Testis (tissue), 3 donors: ENCODE results near the gene RASGEF1C. TPM values are rescaled to one million over a fixed set of nuclear protein-coding genes. Genes with fewer than 3 reads are reported as not detected.

ENCODE experiments used
- DNase-seq: peaks from one replicate; pipeline ENCODE4 v3.0.0-alpha.2; 2019
- H3K27ac ChIP-seq, 2 donors: fragments of 200-600 bp; sonication (generic); one replicate each; pipeline ENCODE4 v1.5.1; 2019
- H3K27me3 ChIP-seq: fragments of 200-600 bp; sonication (generic); one replicate; pipeline ENCODE4 v1.5.1; 2019
- H3K36me3 ChIP-seq: fragments of 200-600 bp; sonication (generic); one replicate; pipeline ENCODE4 v1.5.1; 2017; ENCODE audit warnings: low read depth; ENCODE audit errors: missing control alignments
- H3K4me1 ChIP-seq: fragments of 200-600 bp; sonication (generic); one replicate; pipeline ENCODE4 v1.5.1; 2019
- H3K4me3 ChIP-seq, 2 donors: fragments of 200-600 bp; sonication (generic); one replicate each; pipeline ENCODE4 v1.5.1; 2017 to 2019
- H3K9me3 ChIP-seq: fragments of 200-600 bp; sonication (generic); one replicate; pipeline ENCODE4 v1.5.1; 2017
- POLR2A ChIP-seq: fragments of 450-650 bp; IDR thresholded peaks from one replicate; pipeline ENCODE4 v1.6.1; 2017; ENCODE audit warnings: antibody characterized with exemption, mild to moderate bottlenecking, moderate library complexity
- WGBS, 2 donors: methylation state at CpG; one replicate each; pipeline ENCODE4 v1.1.5; 2018; 5-methylcytosine and 5-hydroxymethylcytosine counted together
- intact Hi-C: fragments of 100-400 bp; cut with DNase I; formaldehyde crosslinking; loops from one replicate; pipeline ENCODE4 v1.15.1; 2023; ENCODE audit warnings: low total_unique reads
- polyA plus RNA-seq: library from polyadenylated mRNA; stranded (reverse); fragments of 350-450 nt; fragmentation: Illumina TruSeq; extraction: RNeasy Lipid Tissue Mini Kit (QIAGEN cat#74804); gene quantifications from one replicate; pipeline ENCODE4 v1.2.3, GENCODE V29; 2014; ENCODE audit warnings: low read depth, low replicate concordance; ENCODE audit not compliant: insufficient read depth
- total RNA-seq, 2 donors: library from RNA; depleted of rRNA; stranded (reverse); fragments of >200 nt; gene quantifications; one replicate each; pipeline ENCODE4 v1.2.3, GENCODE V29; 2016
- TF ChIP-seq, protein P1 (sequence below), 3 experiments: fragments of 450-650 bp in 2 of 3; fragments of 200-600 bp in 1 of 3; sonication (generic) in 1 of 3; IDR thresholded peaks; one replicate each; pipeline ENCODE4 v1.5.1; 2016 to 2019; ENCODE audit warnings: antibody characterized with exemption in 3 of 3, mild to moderate bottlenecking in 2 of 3, moderate library complexity in 1 of 3

Gene RASGEF1C
- total and polyA plus RNA-seq, 3 donors from 2014 or later: 8.0 to 19.0 (median 8.5) TPM

GRCh38 chr5:180099733-180100611, 109.0 kb downstream of the RASGEF1C start:
- H3K36me3 ChIP-seq: no peaks in the 10 kb centered on the region
- 87% methylated on average over 11 to 16 of the region's 18 CpGs for WGBS, 2 donors
- TF ChIP-seq, protein P1, sequence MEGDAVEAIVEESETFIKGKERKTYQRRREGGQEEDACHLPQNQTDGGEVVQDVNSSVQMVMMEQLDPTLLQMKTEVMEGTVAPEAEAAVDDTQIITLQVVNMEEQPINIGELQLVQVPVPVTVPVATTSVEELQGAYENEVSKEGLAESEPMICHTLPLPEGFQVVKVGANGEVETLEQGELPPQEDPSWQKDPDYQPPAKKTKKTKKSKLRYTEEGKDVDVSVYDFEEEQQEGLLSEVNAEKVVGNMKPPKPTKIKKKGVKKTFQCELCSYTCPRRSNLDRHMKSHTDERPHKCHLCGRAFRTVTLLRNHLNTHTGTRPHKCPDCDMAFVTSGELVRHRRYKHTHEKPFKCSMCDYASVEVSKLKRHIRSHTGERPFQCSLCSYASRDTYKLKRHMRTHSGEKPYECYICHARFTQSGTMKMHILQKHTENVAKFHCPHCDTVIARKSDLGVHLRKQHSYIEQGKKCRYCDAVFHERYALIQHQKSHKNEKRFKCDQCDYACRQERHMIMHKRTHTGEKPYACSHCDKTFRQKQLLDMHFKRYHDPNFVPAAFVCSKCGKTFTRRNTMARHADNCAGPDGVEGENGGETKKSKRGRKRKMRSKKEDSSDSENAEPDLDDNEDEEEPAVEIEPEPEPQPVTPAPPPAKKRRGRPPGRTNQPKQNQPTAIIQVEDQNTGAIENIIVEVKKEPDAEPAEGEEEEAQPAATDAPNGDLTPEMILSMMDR (IDR thresholded peaks at IDR 0.05): no peak
- no peak for TF ChIP-seq POLR2A
- H3K27me3 ChIP-seq: no peaks in the 10 kb centered on the region
- no peaks in the 10 kb centered on the region for H3K4me1 ChIP-seq
- intact Hi-C loops: no loop called here
- no peak overlapping the region for H3K4me3 ChIP-seq
- H3K9me3 ChIP-seq: no peaks in the 10 kb centered on the region
- DNase-seq: no peak
- H3K27ac ChIP-seq: no peak overlapping the region

DNA sequence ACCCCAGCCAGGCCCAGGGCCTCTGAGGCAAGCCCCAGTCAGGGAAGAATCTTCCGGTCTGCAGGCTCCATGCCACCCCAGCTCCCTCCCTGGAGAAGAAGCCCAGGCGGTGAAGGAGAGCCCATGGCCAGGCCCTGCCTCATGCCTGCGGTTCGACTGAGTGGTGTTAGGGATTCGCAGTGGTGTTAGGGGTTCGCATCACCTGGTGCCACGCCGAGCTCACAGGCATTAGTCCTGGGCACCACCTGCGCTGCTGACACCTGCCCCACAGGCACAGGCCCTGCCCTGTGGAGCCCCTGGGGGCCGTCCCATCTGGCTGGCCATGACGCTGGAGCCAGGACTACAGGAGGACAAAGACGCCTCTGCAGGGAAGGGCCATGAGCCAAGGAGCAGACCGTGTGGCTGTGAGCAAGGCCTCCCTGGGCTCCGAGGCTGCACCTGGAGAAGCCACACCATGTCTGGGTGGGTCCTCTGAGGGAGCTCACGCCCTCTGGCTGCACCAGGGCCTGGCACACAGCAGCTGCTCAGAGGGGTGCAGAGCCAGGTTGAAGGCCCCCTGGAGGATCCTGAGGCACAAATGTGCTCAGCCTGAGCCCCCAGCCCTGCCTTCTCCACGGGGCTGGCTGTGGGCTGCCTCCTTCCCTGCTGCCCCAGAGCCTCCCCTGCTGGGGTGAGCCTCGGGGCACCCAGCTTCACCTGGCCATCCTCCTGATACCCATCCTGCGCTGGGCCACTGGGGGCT, 109.8 kb downstream of the RASGEF1C start:
- H3K9me3 ChIP-seq: no peaks in the 10 kb centered on the region
- no peaks in the 10 kb centered on the region for H3K4me1 ChIP-seq
- no peaks in the 10 kb centered on the region for H3K36me3 ChIP-seq
- H3K27ac ChIP-seq: no peak overlapping the region
- 93 to 100% methylated on average over 3 to 15 of the region's 18 CpGs for WGBS, 2 donors
- intact Hi-C loops: no loop called here
- TF ChIP-seq, protein P1 (IDR thresholded peaks at IDR 0.05): no peak
- no peak for TF ChIP-seq POLR2A
- no peak for DNase-seq
- H3K4me3 ChIP-seq: no peak overlapping the region
- no peaks in the 10 kb centered on the region for H3K27me3 ChIP-seq

GRCh38 chr5:180098526-180098925, 110.5 kb downstream of the RASGEF1C start:
- intact Hi-C loops: no loop called here
- no peak for TF ChIP-seq POLR2A
- TF ChIP-seq, protein P1 (IDR thresholded peaks at IDR 0.05): no peak
- H3K27ac ChIP-seq: no peak overlapping the region
- no peak overlapping the region for H3K4me3 ChIP-seq
- H3K4me1 ChIP-seq: peaks cover 3% of the 10 kb centered on the region
- no peaks in the 10 kb centered on the region for H3K36me3 ChIP-seq
- no peaks in the 10 kb centered on the region for H3K27me3 ChIP-seq
- DNase-seq: no peak
- H3K9me3 ChIP-seq: no peaks in the 10 kb centered on the region
- 95% methylated on average over 8 of the region's 8 CpGs; no CpG with 5 or more reads in 1 of the 2 donors for WGBS, 2 donors

- WGBS, 2 donors: 90 to 93% methylated on average over 2 to 5 of the region's 5 CpGs
- Histone ChIP-seq H3K4me1 (peaks cover 3% of the 10 kb centered on the region), H3K27me3 (no peaks in the 10 kb centered on the region), H3K36me3 (no peaks in the 10 kb centered on the region), H3K4me3 (no peak overlapping the region), H3K27ac (no peak overlapping the region), H3K9me3 (no peaks in the 10 kb centered on the region)
- TF ChIP-seq, protein P1 (IDR thresholded peaks at IDR 0.05): no peak
- TF ChIP-seq POLR2A: no peak
- intact Hi-C loops: no loop called here
- DNase-seq: no peak
Measured at GRCh38 chr5:180097926-180098325, 111.1 kb downstream of the RASGEF1C start.
